Gastroesophageal sphincter (tissue), 3 donors: ENCODE data around the gene HOXB6.

ENCODE experiments used
- CTCF ChIP-seq, 4 experiments: fragments of 200-600 bp in 2 of 4; fragments of 450-650 bp in 2 of 4; sonication (generic) in 1 of 4; IDR thresholded peaks; one replicate each; pipeline ENCODE4 v1.5.1; 2017 to 2019; ENCODE audit warnings: antibody characterized with exemption in 4 of 4, mild to moderate bottlenecking in 2 of 4, moderate library complexity in 2 of 4
- POLR2A ChIP-seq, 2 donors: fragments of 450-650 bp; IDR thresholded peaks; one replicate each; pipeline ENCODE4 v1.6.1; 2017; ENCODE audit warnings: antibody characterized with exemption in 2 of 2, mild to moderate bottlenecking in 2 of 2, moderate library complexity in 1 of 2

DNA sequence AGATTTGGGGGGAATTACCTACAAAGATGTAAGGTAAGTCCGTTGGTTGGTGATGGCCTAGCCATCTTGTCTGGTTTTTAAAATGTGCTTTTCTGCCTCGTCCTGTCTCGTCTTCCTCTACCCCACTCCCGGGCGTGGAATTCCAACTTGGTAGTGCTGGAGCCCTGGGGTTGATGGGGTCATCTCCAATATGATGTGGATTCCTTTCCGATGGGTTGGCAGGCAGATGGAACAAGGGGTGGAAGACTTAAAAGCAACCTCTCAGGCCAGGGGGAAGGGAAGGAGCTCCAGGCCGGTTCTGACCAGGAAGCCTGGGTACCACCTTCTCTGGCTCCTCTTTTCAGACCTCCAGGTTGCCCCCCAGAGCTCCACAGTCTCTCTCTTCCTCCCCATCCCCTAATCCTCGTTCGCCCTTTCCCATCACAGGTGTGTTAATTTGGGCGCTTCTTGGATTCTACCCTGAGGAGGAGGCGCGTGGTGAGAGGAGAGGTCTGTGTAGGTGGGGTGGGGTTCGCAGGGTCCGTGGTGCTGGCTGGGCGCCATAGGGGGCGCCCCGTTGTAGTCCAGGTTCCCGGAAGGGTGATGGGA, 54.8 kb downstream of the HOXB6 start:
- TF ChIP-seq CTCF (IDR thresholded peaks at IDR 0.05) (no peak), POLR2A (IDR thresholded peaks at IDR 0.05) (no peak)
